Neutrophil (primary cell): ENCODE data around the gene CLCN7.

ENCODE experiments used
- H3K27ac ChIP-seq: fragments of 200-600 bp; sonication (generic); 2 replicates; pipeline ENCODE4 v1.5.1; 2016; ENCODE audit warnings: mild to moderate bottlenecking, moderate library complexity
- H3K27me3 ChIP-seq: fragments of 200-600 bp; sonication (generic); 2 replicates; pipeline ENCODE4 v1.6.0; 2016; ENCODE audit warnings: mild to moderate bottlenecking
- H3K36me3 ChIP-seq: fragments of 200-600 bp; sonication (generic); 2 replicates; pipeline ENCODE4 v1.5.1; 2017
- H3K4me1 ChIP-seq, 2 experiments: fragments of 200-600 bp in 1 of 2; sonication (generic) in 1 of 2; 1 replicate in 1 of 2; 2 replicates in 1 of 2; pipeline versions ENCODE4 v1.5.1 to v1.6.1; 2013 to 2016; ENCODE audit warnings: low read depth in 1 of 2, low read length in 1 of 2, mild to moderate bottlenecking in 1 of 2, moderate library complexity in 1 of 2; ENCODE audit not compliant: control insufficient read depth in 1 of 2, insufficient read depth in 1 of 2
- H3K4me3 ChIP-seq, 2 experiments: fragments of 200-600 bp in 1 of 2; sonication (generic) in 1 of 2; 1 replicate in 1 of 2; 2 replicates in 1 of 2; pipeline ENCODE4 v1.5.1; 2013 to 2016; ENCODE audit warnings: low read depth in 1 of 2, low read length in 1 of 2, mild to moderate bottlenecking in 1 of 2, moderate library complexity in 1 of 2
- H3K9me3 ChIP-seq: fragments of 200-600 bp; sonication (generic); 2 replicates; pipeline ENCODE4 v1.5.1; 2016
- CTCF ChIP-seq: fragments of 200-600 bp; sonication (generic); IDR thresholded peaks from 2 replicates; pipeline ENCODE4 v1.5.1; 2016; ENCODE audit warnings: antibody characterized with exemption

Gene CLCN7

GRCh38 chr16:1477033-1477432 is 2.2 kb upstream of the CLCN7 start:
- Histone ChIP-seq H3K36me3 (no peaks in the 10 kb centered on the region), H3K4me3 (no peak overlapping the region), H3K27me3 (no peaks in the 10 kb centered on the region), H3K4me1 (peaks cover 23 to 29% of the 10 kb centered on the region in 2 experiments), H3K27ac (no peak overlapping the region), H3K9me3 (no peaks in the 10 kb centered on the region)
- no peak for TF ChIP-seq CTCF

GRCh38 chr16:1475552-1476114 is 805 bp upstream of the CLCN7 start:
- H3K4me3 ChIP-seq = peak overlapping the region; percentile 82 to 92
- no peaks in the 10 kb centered on the region for H3K9me3 ChIP-seq
- H3K4me1 ChIP-seq = peaks cover 37 to 43% of the 10 kb centered on the region in 2 experiments
- TF ChIP-seq CTCF = no peak
- peak overlapping the region; percentile 86 for H3K27ac ChIP-seq
- no peaks in the 10 kb centered on the region for H3K36me3 ChIP-seq
- H3K27me3 ChIP-seq = no peaks in the 10 kb centered on the region

GRCh38 chr16:1474082-1474795 is 589 bp downstream of the CLCN7 start:
- Histone ChIP-seq H3K36me3 (no peaks in the 10 kb centered on the region), H3K4me1 (peaks cover 51 to 57% of the 10 kb centered on the region in 2 experiments), H3K27me3 (no peaks in the 10 kb centered on the region), H3K4me3 (peak overlapping the region; percentile 82 to 92), H3K9me3 (no peaks in the 10 kb centered on the region), H3K27ac (peak overlapping the region; percentile 86)
- no peak for TF ChIP-seq CTCF

GRCh38 chr16:1472974-1473373 is 1.9 kb downstream of the CLCN7 start:
- Histone ChIP-seq H3K4me3 (no peak overlapping the region), H3K9me3 (no peaks in the 10 kb centered on the region), H3K4me1 (peaks cover 52 to 59% of the 10 kb centered on the region in 2 experiments), H3K27ac (no peak overlapping the region), H3K36me3 (no peaks in the 10 kb centered on the region), H3K27me3 (no peaks in the 10 kb centered on the region)
- no peak for TF ChIP-seq CTCF

- Histone ChIP-seq H3K27ac (peak overlapping the region; percentile 86), H3K4me3 (no peak overlapping the region)
These were observed 3.1 kb downstream of the CLCN7 start for GRCh38 chr16:1471569-1472194.

More at GRCh38 chr16:1471569-1472194, 3.1 kb downstream of the CLCN7 start:
- Histone ChIP-seq H3K4me1 (peaks cover 52 to 59% of the 10 kb centered on the region in 2 experiments), H3K9me3 (no peaks in the 10 kb centered on the region), H3K36me3 (no peaks in the 10 kb centered on the region), H3K27me3 (no peaks in the 10 kb centered on the region)
- TF ChIP-seq CTCF = no peak
